HG02763 (cell line): ENCODE data around the gene KLF11.
"Not testable (repeated sequence)": the region's sequence is repeated elsewhere in the genome, so short reads cannot be mapped to it uniquely, and the experiment has no call there.

ENCODE experiments used
- ATAC-seq: cut with Tn5 transposase; IDR thresholded peaks from one replicate; pipeline ENCODE4 v1.9.1; 2021; ENCODE audit warnings: mild to moderate bottlenecking, moderate library complexity; ENCODE audit not compliant: unreplicated experiment

The KLF11 gene

GRCh38 chr2:10009271-10009810, 34.0 kb upstream of the KLF11 start:
- no peak for ATAC-seq

- ATAC-seq: no peak
Observed at GRCh38 chr2:10009811-10010781, 33.3 kb upstream of the KLF11 start.

GRCh38 chr2:10010861-10011605, 32.3 kb upstream of the KLF11 start:
- ATAC-seq: not testable (repeated sequence)

GRCh38 chr2:10011606-10012325, 31.6 kb upstream of the KLF11 start:
- ATAC-seq: not testable (repeated sequence)

- not testable (repeated sequence) for ATAC-seq
Observed at GRCh38 chr2:10012366-10012962, 30.9 kb upstream of the KLF11 start.

- ATAC-seq: no peak
Observed at GRCh38 chr2:10012963-10013461, 30.3 kb upstream of the KLF11 start.

- ATAC-seq: not testable (repeated sequence)
Observed at GRCh38 chr2:10013651-10014417, 29.5 kb upstream of the KLF11 start.

GRCh38 chr2:10014418-10015190, 28.7 kb upstream of the KLF11 start:
- no peak for ATAC-seq

GRCh38 chr2:10015376-10015989, 27.9 kb upstream of the KLF11 start:
- not testable (repeated sequence) for ATAC-seq

GRCh38 chr2:10016001-10016801, 27.1 kb upstream of the KLF11 start:
- ATAC-seq: no peak

GRCh38 chr2:10016802-10017258, 26.5 kb upstream of the KLF11 start:
- ATAC-seq: no peak

- ATAC-seq: no peak
Observed at GRCh38 chr2:10017313-10017941, 25.9 kb upstream of the KLF11 start.

GRCh38 chr2:10019174-10019573, 24.2 kb upstream of the KLF11 start:
- ATAC-seq: no peak

- ATAC-seq: no peak
Observed at GRCh38 chr2:10019602-10020400, 23.5 kb upstream of the KLF11 start.

- no peak for ATAC-seq
Observed at GRCh38 chr2:10022041-10022421, 21.3 kb upstream of the KLF11 start.

GRCh38 chr2:10022445-10022844, 20.9 kb upstream of the KLF11 start:
- ATAC-seq: no peak
